HK-2 (cell line): ENCODE results near the gene CD209.
"Not testable (repeated sequence)": the region's sequence is repeated elsewhere in the genome, so short reads cannot be mapped to it uniquely, and the experiment has no call there.

ENCODE experiments used
- DNase-seq: peaks from one replicate; pipeline ENCODE4 v3.0.0-alpha.2; 2018; ENCODE audit not compliant: unreplicated experiment

The CD209 gene

DNA sequence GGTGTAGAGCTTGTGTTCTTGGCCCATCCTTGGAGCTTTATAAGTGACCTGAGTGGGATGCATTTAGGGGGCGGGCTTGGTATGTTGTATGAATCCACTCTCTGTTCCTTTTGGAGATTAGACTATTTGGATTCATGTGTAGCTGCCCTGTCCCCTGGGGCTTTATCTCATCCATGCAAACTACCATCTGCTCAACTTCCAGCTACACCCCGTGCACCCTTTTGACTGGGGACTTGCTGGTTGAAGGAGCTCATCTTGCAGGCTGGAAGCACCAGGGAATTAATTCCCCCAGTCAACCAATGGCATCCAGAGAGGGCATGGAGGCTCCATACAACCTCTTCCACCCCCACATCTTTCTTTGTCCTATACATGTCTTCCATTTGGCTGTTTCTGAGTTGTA is 21.8 kb upstream of the CD209 start:
- no peak for DNase-seq

DNA sequence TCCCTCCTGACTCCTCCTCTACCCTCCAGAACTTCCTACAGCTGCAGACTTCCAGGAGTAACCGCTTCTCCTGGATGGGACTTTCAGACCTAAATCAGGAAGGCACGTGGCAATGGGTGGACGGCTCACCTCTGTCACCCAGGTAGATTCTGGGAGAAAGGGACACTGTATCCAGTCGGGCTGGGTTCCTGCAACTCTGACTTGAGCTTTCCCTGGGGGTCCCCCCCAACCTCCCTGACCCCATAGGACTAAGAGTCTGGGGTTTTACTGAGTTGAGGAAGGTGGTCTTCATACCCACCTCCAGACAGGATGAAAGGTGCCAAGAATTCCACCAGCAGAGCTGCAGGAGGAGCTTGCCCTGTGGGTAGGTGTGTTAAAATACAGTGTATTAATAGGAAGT is 20.2 kb upstream of the CD209 start:
- no peak for DNase-seq

DNA sequence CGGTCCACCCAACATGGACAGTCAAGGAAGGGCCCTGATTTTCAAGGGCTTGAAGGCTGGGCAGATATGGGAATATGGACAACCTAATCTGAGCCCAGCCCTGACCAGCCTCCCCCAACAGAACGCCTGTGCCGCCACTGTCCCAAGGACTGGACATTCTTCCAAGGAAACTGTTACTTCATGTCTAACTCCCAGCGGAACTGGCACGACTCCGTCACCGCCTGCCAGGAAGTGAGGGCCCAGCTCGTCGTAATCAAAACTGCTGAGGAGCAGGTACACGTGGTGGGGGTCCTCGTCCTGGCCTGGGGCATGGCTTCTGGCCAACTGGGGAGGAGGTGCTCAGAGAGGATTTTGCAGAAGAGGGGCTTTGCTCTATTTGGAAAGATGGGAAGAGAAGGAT is 19.2 kb upstream of the CD209 start:
- DNase-seq: no peak

DNA sequence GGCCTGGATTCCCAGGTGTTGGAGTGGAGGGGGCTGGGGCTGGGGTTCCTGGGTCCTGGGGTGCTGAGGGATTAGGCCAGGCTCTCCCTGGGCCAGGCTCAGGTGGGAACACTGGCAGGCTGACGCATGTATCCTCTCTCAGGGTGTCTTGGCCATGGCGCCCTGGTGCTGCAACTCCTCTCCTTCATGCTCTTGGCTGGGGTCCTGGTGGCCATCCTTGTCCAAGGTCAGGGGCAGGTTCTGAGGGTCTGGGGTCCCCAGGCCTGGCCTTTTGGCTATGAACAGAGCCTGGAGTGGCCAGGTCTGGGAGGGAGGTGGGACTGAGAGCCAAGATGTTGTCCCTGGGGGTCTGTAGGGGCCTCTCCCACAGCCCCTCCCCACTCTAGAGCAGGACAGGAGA is 17.7 kb upstream of the CD209 start:
- not testable (repeated sequence) for DNase-seq

DNA sequence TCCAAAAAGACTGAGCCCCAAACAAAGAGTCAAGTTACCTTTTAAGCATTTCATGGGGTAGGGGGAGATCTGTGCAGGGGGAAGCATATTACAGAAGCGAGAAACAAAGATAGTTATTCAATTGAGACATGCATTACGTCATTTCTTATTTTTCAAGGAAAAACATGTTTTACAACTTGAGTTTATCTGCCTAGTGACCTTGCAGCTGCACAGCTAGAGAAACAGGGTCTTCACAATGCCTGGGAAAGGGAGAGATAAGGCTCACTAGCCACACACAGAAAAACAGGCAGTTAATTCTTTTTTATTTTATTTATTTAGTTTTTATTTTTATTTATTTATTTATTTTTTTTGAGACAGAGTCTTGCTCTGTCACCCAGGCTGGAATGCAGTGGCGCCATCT is 16.8 kb upstream of the CD209 start:
- not testable (repeated sequence) for DNase-seq

DNA sequence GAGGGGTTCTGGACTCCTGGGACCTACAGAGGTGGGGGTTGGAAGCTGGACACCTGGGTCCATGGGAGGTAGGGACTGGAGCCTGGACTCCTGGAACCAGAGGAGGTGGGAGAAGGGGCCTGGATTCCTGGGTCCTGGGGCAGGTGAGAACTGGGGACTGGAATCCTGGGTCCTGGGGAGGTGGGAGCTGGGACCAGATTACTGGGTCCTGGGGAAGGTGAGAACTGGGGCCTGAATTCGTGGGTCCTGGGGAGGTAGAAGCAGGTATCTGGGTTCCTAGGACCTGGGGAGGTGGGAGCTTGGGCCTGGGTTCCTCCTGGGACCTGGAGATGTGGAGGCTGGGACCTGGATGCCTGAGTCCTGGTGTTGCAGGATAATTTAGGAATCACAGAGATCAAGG is 16.4 kb upstream of the CD209 start:
- DNase-seq: no peak

DNA sequence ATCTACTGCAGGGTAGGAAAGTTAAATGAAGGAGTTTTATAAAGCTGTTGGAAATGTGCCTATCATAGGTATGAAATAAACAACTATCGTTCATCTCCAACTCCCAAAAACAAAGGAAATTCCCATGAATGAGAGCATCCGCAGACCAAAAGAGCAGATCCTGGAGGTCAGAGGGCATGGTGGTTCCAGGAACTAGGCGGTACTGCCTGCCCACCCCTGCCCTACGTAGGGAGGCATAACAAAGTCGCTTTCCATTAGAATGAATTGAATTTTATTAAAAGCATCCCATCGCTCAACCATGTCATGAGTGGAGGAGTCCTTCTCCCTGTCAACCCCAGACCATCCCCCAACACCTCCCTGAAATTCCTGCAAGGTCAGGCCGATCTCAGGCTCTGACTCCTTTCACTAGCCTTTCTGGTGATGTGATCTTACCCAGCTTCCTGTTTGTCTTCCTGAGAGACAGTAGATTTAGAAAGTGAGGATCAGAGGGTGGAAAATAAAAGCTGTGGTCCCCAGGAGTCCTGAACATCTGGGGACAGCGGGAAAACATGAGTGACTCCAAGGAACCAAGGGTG is 15.5 kb upstream of the CD209 start, which contains the start of gene CLEC4M:
TSS of gene CLEC4M (plus strand) at position 525 of the 575 bp plus-strand sequence. CDS start at position 549, 24 bp downstream.
- DNase-seq: no peak

DNA sequence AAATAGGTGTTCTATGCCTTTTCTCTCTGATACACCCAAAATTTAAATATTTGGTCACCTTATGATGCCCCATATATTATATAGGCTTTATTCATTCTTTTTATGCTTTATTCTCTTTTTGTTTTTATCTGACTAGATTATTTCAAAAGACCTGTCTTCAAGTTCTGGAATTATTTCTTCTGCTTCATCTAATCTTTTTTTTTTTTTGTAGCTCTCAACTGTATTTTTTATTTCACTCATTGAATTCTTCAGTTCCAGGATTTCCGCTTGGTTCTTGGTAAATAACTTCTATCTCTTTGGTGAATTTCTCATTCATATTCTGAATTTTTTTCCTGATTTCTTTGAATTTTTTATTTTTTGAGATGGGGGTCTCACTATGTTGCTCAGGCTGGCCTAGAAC is 11.8 kb upstream of the CD209 start:
- DNase-seq: no peak

DNA sequence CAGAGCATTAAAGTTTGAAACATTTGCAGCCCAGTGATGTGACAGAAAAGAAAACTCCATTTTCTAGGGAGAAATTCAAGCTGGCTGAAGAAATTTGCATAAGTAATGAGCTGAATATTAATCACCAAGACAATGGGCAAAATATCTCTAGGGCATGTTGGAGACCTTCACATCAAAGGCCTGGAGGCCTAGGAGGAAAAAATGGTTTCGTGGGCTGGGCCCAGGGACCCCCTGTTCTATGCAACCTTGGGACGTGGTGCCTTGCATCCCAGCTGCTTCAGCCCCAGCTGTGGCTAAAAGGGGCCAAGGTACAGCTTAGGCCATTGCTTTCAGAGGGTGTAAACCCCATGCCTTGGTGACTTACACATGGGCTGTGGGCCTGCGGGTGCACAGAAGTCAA is 10.0 kb upstream of the CD209 start:
- DNase-seq: no peak

DNA sequence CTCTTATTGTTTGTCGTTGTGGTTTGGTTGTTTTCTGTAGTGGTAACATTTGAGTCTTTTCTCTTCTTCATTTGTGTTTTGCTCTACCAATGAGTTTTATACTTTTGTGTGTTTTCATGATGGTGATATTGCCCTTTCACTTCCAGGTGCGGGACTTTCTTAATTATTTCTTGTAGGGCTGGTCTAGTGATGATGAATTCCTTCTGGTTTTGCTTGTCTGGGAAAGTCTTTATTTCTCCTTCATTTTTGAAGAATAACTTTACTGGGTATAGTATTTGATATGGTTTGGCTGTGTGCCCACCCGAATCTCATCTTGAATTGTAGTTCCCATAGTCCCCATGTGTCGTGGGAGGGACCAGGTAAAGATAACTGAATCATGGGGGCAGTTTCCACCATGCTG is 8.9 kb upstream of the CD209 start:
- no peak for DNase-seq

DNA sequence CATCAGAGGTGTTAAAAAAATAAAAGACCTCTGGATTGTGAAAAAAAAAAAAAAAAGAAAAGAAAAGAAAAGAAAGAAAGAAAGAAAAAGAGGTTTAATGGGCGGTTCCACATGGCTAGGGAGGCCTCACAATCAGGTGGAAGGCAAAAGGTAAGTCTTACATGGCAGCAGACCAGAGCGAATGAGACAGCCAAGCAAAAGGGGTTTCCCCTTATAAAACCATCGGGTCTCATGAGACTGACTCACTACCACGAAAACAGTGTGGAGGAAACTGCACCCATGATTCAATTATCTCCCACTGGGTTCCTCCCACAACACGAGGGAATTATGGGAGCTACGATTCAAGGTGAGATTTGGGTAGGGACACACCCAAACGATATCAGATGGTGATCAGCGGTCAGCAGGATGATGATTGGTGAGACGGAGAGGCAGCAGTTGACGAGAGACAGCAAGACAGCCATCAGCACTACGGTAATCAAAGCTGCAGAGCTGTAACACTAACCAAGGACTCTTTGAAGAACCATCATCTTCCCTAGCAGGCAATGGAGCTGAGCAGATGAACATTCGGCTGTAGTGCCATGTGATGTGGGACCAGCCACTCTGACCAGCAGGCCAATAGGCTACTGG is 3.9 kb upstream of the CD209 start:
- no peak for DNase-seq

DNA sequence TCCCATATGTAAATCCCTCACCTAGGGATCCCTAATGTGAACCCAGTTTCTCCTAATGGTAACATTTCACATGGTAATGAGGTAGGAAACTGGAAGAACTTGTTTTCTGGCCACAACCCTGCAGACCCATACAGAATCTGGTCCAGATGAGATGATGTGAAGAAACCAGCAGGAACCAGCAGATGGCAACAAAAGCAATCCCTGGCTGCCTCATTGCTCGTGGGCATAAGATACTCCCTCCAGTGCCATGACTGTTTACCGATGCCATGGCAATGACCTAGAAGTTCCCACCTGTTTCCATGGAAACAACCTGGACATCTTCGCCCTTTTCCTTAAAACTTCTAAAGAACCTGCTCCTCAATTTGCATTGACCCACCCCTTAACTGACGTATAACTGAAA is 1.4 kb upstream of the CD209 start:
- DNase-seq: no peak

DNA sequence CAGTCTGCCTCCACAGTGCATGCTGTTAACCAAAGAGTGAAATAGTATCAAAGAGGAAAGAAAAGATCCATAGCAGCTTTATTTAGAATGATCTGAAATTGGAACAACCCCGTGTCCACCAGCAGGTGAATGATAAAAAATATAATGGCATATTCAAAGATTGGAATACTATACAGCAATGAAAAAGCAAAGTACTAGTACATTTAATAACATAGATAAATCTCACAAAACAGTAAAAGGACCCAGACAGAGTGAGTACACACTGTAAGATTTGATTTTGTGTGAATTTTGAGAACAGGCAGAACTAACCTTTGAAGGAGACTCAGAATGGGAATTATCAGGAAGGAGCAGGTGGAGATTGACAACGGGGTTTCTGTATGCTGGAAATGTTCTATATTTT is 837 bp upstream of the CD209 start:
- no peak for DNase-seq

DNA sequence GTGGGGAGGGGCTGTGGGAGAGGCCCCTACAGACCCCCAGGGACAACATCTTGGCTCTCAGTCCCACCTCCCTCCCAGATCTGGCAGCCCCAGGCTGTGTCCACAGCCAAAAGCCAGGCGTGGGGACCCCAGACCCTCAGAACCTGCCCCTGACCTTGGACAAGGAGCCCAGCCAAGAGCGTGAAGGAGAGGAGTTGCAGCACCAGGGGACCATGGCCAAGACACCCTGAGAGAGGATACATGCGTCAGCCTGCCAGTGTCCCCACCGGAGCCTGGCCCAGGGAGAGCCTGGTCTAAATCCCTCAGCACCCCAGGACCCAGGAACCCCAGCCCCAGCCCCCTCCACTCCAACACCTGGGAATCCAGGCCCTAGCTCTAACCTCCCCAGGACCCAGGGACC is 1.0 kb downstream of the CD209 start:
- not testable (repeated sequence) for DNase-seq

DNA sequence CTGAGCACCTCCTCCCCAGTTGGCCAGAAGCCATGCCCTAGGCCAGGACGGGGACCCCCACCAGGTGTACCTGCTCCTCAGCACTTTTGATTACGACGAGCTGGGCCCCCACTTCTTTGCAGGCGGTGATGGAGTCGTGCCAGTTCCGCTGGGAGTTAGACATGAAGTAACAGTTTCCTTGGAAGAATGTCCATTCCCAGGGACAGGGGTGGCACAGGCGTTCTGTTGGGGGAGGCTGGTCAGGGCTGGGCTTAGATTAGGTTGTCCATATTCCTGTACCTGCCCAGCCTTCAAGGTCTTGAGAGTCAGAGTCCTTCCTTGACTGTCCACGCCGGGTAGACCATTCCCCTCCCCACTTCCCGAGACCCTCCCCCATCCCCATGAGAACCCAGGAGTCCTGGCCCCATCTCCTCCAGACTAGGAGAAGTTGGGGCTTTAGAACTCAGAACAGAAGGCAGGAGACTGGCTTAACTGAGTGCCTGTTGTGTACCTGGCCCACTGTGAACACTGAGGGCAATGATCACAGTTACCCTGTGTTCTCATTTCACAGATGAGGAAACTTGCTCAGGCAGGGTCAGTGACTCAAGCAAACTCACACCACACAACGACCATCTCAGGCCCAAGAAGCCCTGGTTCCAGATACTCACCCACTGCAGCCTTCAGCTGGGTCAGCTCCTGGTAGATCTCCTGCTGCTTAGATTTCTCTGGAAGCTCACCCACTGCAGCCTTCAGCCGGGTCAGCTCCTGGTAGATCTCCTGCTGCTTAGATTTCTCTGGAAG is 2.3 kb downstream of the CD209 start:
- DNase-seq: no peak

DNA sequence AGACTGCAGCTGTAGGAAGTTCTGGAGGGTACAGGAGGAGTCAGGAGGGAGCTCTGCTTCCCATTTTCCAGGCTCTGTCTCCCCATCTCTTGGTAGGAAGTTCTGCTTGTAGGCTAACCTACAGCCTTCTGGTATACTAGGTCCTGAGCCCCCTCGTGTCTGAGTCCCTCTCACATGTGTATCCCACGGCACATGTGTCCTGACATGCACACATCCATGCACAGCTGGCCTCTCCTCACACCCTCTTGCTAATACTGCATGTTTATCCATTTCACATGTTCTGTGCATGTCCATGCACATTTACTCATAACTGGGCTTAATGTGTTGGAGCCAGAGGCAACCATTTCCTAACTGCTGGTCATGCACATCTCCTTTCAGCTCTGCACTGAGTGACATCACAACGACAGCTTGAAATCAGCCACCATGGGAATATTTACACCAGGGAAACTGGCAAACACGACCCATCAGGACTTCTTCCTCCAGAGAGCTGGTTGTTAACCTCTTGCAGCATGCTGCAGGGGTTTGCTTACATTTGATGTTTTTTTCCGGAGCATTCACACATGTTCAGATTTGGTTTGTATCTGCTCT is 3.0 kb downstream of the CD209 start:
- no peak for DNase-seq

DNA sequence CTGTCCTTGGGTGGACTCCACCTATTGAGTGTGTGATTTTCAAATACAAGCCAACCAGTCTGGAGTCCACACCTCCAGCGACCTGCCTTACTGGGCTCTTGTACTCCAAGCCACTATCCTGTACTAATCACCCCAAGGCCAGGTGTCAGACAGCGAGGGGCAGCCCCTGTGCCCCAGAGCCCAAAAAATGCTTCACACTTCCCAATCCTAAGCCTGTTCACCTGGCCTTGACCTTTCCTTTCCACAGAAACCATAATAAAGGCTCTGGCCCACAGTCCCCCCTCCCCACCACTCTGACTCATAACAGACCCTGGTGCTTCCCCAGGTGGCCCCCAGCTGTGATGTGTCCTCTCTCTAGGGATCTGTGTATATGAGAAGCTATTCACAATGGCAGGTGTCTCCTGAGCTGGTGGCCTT is 3.9 kb downstream of the CD209 start:
- DNase-seq: no peak

DNA sequence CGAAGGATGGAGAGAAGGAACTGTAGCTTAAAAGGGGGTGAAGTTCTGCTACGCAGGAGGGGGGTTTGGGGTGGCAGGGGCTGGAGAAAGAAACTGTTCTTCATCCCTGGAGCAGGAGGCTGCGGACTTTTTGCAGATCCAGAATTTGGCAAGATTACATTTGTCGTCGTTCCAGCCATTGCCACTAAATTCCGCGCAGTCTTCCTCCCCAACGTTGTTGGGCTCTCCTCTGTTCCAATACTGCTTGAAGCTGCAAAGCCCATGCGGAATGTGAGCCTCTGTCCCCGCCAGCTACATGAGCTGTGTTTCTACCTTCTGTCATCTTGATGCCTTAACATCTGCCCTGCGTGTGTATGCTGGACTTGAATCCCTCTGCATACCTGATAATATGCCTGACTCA is 4.3 kb downstream of the CD209 start:
- DNase-seq: no peak

DNA sequence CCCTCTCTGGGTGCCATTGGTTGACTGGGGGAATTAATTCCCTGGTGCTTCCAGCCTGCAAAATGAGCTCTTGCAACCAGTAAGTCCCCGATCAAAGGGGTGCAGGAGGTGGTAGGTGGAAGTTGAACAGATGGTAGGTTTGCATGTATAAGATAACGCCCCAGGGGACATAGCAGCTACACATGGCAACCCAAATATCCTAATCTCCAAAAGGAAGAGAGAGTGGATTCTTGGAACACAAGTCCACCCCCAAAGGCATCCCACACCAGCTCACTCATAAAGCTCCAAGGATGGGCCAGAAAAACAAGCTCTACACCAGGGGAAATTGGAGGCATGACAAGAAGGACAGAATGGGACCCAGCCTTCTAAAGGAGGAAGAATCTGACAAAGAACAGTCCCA is 4.8 kb downstream of the CD209 start:
- no peak for DNase-seq

DNA sequence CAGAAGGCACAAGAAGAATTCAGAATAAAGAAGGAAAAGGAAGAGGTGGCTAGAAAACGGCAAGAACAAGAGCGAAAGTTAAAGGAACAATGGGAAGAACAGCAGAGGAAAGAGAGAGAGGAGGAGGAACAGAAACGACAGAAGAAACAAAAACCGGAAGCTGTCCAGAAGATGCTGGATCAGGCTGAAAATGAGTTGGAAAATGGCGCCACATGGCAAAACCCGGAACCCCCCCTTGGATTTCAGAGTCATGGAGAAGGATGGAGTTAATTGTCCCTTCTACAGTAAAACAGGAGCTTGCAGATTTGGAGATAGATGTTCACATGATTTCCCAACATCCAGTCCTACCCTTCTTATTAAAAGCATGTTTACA is 6.7 kb downstream of the CD209 start:
- DNase-seq: no peak

DNA sequence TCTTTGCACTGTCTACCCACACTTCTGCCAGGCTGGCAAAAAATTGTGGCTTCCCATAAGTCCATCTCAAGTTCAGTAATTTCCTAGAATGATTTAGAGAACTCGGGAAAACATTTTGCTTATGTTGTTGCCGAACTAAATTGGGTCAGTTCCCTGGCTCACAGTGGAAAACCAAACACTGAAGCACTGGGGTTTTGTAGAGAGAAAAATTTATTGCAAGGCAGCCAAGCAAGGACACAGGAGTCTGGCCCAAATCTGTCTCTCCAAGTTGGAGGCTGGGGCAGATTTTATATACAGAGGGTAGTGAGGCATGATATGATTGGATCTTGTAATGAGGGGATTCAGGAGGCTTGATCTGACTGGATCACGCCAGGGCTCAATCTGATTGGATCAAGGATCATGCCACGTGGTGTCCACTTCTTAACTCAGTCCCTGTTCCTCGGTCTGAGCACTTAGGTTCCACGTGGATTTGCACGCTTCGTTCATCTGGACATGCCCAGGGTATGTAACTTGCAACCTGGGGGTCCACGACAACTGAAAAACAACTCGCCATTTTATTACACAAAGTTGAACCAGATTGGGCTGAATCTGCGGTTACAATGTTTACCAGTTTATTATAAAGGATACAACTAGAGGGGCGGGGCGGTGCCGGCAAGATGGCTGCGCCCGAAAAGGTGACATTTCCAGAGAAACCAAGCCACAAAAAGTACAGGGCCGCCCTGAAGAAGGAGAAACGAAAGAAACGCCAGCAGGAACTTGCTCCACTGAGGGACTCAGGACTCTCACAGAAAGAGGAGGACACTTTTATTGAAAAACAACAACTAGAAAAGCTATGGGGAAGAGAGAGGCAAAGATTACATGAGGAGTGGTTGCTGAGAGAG is 7.3 kb downstream of the CD209 start:
- DNase-seq: no peak

DNA sequence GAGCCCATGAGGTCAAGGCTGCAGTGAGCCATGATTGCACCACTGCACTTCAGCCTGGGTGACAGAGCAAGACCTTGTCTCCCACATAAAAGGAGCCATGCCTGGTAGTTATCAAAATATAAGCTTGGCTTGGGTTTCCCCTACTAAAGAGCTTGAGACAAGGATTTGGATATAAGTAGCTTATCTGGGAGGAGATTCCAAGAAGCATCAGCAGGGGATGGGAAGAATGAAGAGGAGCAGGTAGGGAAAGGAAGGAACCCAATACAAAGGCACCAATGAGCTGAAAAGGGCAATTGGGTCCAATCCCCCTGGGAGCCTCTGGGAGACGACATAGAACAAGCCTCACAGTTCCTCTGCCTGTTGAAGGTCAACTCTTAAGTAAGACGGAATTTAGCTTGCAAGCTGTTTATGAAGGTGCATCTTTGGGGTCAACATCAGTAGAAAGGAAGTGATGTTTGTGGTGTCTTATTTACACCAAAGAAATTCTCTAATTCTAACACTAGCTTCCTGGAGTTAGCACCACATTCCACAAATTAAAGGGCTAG is 8.1 kb downstream of the CD209 start:
- no peak for DNase-seq
